Cerebellar cortex (tissue), 1 donor: ENCODE data around the gene SLC22A31.

Source experiments
- DNase-seq: peaks from one replicate; pipeline ENCODE4 v3.0.0-alpha.2; 2015; ENCODE audit warnings: low spot score

Gene SLC22A31

DNA sequence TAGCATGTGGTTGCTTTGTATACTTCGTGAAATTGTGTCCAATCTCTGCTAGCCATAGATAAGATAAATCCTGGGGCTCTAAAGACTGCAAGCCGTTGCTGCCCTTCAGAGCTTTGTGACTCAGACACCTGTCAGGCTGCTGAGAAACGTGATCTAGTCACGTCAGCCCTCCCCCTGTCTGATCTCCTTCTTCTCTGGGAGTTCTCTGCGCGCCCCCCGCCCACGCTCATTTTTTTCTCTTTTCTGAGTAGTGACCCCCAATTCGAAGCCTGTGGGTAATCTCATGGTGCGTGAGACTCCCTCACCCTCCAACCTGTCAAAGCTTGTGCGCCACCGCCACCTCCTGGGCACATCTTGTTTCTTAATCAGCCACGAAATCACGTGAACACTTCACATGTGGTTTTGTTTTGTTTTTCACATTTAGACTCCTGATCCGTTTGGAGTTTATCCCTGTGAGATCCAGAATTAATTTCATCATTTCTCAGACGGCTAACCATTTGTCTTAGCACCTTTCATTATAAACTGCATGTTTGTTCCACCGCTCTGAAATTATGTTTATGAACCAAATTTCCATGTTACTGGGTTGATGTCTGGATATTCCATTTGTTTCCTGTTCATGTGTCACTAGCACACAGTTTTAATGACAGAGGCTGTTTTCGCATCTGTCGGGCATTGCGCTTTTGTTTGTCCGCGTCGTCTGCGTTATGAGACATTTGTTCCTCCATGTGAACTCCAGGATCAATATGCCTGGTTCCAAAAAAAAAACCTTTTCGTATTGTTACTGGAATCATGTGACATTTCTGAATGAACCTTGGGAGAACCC, 16.2 kb upstream of the SLC22A31 start:
- peak; percentile 93 for DNase-seq

- DNase-seq = peak; percentile 84
Observed at GRCh38 chr16:89210904-89211515, 10.7 kb upstream of the SLC22A31 start.

DNA sequence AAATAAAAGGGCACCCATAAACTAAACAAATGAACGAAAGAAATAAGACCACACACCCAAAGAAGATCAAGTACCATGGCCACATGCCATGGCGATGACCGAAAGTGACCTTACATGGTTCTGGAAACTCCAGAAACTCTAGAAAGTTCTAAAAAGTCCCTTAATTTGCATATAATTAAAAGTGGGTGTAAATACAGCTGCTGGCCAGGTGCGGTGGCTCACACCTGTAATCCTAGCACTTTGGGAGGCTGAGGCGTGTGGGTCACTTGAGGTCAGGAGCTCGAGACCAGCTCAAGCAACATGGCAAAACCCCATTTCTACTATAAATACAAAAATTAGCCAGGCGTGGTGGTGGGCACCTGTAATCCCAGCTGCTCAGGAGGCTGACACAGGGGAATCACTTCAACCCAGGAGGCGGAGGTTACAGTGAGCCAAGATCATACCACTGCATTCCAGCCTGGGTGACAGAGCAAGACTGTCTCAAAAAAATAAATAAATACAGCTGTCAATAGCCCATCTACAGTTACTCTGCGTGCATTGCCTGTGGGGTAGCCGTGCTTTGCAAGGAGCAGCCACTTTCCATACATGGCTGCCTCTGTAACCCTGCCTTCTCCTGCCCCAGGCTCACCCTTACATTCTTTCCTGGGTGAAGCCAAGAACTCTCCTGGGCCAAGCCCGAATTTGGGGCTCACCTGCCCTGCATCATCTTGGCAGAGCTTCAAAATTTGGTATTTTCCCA, 10.0 kb upstream of the SLC22A31 start:
- DNase-seq = no peak

DNA sequence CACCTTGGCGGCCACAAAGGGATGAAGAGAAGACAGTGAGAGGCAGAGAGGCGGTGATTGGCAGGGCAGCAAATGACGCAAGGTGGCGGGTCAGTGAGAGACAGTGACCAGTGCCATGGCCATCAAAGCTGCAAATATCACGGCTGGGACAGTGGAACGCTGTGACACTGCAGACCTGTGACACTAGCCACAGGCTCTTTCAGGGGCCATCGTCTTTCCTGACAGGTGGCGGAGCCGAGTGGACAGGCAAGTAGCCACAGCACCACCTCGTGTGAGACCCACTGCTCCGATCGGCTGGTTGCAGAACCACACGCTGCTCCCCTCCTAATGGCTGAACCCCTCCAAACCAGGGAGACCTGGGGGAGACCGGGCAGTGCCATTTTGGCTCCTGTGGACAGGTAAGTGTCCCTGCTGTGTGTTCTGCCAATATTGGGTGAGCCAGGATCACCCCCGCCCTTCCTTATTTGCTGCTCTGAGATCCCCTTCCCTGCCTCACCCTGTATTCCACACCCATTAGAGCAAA, 9.2 kb upstream of the SLC22A31 start:
- DNase-seq = no peak

- DNase-seq = no peak
Observed at GRCh38 chr16:89207993-89208392, 7.7 kb upstream of the SLC22A31 start.

DNA sequence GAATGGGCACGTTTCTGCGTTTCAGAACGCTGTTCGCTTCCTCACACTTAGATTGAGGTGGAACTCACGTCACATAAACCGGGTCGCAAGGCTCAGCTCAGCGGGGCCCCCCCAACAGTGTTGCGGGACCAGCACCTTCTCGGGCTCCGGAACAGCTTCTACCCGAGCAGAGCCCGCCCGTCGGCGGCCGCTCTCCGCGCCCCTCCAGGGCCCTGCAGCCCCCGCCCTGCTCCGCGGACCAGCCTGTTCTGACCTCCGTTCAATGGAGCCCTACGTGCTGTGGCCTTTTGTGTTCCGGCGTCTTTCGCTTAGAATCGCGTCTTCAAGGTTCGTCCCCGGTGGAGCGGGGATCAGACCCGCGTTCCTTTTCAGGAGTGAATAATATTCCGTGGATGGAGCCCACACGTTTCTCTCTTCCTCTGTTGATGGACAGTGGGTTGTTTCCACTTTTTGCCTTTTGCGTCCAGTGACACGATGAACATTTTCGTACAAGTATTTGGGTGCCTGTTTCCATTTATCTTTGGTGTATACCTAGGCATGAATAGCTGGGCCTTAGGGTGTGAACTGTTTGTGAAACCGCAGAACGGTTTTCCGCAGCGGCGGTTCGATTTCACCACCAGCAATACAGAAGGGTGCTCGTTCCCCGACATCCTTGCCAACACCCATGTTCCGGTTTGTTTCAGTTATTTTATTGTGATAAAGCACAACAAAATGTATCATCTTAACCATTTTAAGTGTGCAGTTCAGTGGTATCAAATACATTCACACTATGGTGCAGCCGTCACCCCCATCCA, 2.3 kb upstream of the SLC22A31 start:
- no peak for DNase-seq

GRCh38 chr16:89201439-89202377, 1.4 kb upstream of the SLC22A31 start:
- DNase-seq = peak; percentile 91

GRCh38 chr16:89200850-89201411, 594 bp upstream of the SLC22A31 start:
- DNase-seq = no peak

- DNase-seq = no peak
Observed at GRCh38 chr16:89199241-89200123, 855 bp downstream of the SLC22A31 start.

DNA sequence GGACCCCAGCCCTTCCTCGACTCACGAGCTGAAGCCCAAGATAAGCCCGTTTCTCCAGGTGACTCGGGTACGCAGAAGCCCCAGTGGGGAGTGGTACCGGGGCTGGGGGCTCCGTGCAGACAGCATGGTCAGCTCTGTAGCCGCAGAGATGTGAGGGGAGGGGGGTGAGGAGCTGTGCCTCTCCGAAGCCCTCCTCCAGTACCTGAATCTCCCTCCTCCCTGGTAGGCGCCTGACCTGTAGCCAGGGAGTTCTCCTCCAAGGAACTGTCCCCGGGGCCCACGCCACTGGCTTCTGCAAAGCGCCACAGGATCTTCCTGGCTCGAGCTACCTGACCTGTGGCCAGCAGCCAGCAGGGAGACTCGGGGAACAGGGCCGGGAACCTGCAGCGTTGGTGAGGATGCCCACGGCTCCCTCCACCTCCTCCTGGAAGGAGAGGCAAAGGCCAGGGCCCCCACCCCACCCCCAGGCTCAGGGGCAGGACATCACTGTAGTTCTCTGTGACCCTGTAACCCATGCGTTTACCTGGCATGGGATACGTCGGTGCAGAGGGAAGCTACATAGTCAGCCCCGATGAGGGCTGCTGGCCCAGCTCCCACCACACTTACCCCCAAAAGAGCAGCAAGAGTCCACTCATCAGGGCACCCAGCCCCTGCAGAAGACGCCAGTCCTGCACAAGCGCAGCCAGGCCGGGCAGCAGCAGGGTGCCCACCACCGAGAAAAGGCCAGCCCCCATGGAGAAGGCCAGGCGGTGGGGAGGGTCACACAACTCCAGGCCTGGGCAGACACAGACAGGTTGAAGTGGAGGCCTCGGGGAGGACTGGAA, 1.7 kb downstream of the SLC22A31 start:
- DNase-seq = no peak

DNA sequence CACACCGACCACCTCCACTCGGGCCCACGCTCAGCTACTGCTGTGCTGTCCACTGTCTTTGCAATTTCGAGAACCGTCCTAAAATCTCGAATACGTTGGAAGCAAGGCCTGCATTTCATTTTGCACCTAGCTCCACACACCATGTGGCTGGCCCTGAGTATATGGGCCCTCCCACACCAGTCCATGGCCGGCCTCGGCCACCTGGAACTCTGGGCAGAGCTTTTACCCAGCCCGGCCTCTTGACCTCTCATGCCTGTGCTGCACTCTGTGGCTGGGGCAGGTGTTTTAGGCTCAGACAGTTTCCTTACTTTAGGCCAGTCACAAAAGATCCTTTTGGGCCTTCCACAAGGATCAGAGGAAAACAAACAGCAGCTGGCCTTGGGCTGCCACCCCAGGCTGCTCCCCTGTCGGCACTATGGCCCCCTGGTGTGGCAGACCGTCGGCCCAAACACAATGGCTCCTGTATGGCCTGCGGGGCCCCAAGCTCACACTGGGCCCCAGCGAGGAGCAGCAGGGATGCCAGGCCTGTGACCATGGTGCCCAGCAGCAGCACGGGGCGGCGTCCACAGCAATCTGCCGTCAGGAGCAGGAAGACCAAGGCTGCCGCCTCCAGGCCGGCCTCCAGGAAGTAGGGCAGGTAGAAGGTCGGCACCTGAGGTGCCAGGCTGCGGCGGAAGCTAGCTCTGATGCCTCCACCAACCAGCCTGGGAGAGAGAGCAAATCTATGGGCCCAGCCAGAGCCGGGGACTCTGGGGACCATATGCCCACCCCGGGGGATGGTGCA, 2.5 kb downstream of the SLC22A31 start:
- no peak for DNase-seq

- peak; percentile 62 for DNase-seq
Observed at GRCh38 chr16:89197033-89197632, 3.2 kb downstream of the SLC22A31 start.

GRCh38 chr16:89195521-89196171, 4.7 kb downstream of the SLC22A31 start:
- DNase-seq = no peak

- no peak for DNase-seq
Observed at GRCh38 chr16:89194340-89195311, 5.7 kb downstream of the SLC22A31 start.

DNA sequence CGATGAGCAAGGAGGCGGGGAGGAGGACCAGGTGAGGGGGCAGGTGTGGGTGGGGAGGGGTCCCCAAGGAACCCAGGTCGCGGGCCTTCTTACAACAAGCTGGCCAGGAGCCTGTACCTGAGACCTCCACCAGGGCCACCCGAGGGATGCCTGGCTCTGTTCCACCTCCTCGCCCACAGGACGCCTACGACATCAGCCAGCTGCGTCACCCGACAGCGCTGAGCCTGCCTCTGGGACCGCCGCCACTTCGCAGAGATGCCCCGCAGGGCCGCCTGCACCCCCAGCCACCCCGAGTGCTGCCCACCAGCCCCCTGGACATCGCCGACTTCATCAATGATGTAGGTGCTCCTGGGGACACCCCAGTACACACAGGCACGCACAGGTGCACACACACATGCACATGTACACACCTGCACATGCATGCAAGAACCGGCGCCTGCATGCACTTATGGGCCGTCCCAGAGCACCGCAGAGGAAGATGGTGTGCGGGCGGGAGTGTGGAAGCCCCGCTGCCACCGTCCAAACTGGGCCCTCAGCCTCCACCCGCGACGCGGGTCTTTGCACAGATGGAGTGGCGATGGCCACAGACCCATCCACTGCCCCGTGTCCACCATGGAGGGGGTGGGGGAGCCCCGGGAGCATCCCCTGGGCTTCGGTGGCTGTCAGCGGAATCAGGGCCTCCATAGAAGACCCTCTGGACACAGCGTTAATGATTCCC, 6.6 kb downstream of the SLC22A31 start:
- no peak for DNase-seq
